ENCODE results near the gene PRKACB. TPM values are rescaled to one million over a fixed set of nuclear protein-coding genes. Genes with fewer than 3 reads are reported as not detected.

PRKACB gene
- total RNA-seq, 1 experiment from 2014 or later, result 135 TPM

GRCh38 chr1:84269306-84269705 lies 125.2 kb downstream of the PRKACB start:
- ChIA-PET POLR2A (no interaction called here), RAD21 (ENCODE audit: low non-redundant PET in 1 of 2, low total read pairs in 2 of 2, uncharacterized antibody in 2 of 2, unreplicated experiment in 2 of 2) (no interaction called here), CTCF (no interaction called here)
- Histone ChIP-seq H3K9me2 (ENCODE audit: insufficient read depth) (no peaks in the 10 kb centered on the region), H3K4me3 (replicated peaks in 1 of 2; ENCODE audit: low read depth in 1 of 2, low read length in 2 of 2) (no peak overlapping the region), H3K9me3 (ENCODE audit: control insufficient read depth in 1 of 2, insufficient read depth in 1 of 2, low read depth in 1 of 2, low read length in 2 of 2) (no peaks in the 10 kb centered on the region), H3K27ac (ENCODE audit: low read depth, low read length) (no peak overlapping the region; the same call in 1 of the 2 replicates), H3K27me3 (ENCODE audit: insufficient read depth, low read length) (no peaks in the 10 kb centered on the region), H3K9ac (ENCODE audit: low read length) (no peak overlapping the region), H3K36me3 (ENCODE audit: control insufficient read depth in 1 of 2, insufficient read depth in 2 of 2, low read length in 2 of 2) (no peaks in the 10 kb centered on the region), H3K79me2 (ENCODE audit: insufficient read depth, low read length) (no peaks in the 10 kb centered on the region), H4K20me1 (ENCODE audit: insufficient read depth) (no peaks in the 10 kb centered on the region), H3K4me1 (ENCODE audit: control insufficient read depth in 1 of 2, insufficient read depth in 2 of 2, low read length in 2 of 2) (peaks cover 46 to 48% of the 10 kb centered on the region in 2 experiments), H3K4me2 (ENCODE audit: low read length) (peak overlapping the region; percentile 12), H2AFZ (ENCODE audit: low read depth, low read length, poor library complexity, severe bottlenecking) (peak overlapping the region; percentile 74)
- ATAC-seq (no peak), DNase-seq (ENCODE audit: low read depth, low spot score) (no peak)
- intact Hi-C loops (cut with micrococcal nuclease), result no loop called here
- TF ChIP-seq ELF1 (IDR thresholded peaks at IDR 0.05; ENCODE audit: borderline replicate concordance, low read depth), result no peak
- TF ChIP-seq POLR2A (IDR thresholded peaks at IDR 0.05; ENCODE audit: borderline replicate concordance, extremely low read depth, insufficient read depth, insufficient read length), result no peak
- no peak for TF ChIP-seq SRF (IDR thresholded peaks at IDR 0.05; ENCODE audit: low read depth)
- TF ChIP-seq CTCF (IDR thresholded peaks at IDR 0.05 in 2 of 3, conservative IDR thresholded peaks at IDR 0.05 in 1 of 3; ENCODE audit: borderline replicate concordance in 1 of 3, insufficient read depth in 1 of 3, low read depth in 2 of 3, low read length in 2 of 3), result no peak
- no peak for TF ChIP-seq POLR2AphosphoS5 (IDR thresholded peaks at IDR 0.05; ENCODE audit: low read depth, low read length)
- TF ChIP-seq EZH2 (IDR thresholded peaks at IDR 0.05), result no peak
- TF ChIP-seq, protein P1, sequence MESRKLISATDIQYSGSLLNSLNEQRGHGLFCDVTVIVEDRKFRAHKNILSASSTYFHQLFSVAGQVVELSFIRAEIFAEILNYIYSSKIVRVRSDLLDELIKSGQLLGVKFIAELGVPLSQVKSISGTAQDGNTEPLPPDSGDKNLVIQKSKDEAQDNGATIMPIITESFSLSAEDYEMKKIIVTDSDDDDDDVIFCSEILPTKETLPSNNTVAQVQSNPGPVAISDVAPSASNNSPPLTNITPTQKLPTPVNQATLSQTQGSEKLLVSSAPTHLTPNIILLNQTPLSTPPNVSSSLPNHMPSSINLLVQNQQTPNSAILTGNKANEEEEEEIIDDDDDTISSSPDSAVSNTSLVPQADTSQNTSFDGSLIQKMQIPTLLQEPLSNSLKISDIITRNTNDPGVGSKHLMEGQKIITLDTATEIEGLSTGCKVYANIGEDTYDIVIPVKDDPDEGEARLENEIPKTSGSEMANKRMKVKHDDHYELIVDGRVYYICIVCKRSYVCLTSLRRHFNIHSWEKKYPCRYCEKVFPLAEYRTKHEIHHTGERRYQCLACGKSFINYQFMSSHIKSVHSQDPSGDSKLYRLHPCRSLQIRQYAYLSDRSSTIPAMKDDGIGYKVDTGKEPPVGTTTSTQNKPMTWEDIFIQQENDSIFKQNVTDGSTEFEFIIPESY (IDR thresholded peaks at IDR 0.05; ENCODE audit: extremely low read depth, insufficient replicate concordance, low read length), result no peak
- TF ChIP-seq SIN3A (IDR thresholded peaks at IDR 0.05; ENCODE audit: low read depth), result no peak
- no peak for TF ChIP-seq EGR1 (IDR thresholded peaks at IDR 0.05; ENCODE audit: low read depth)
- TF ChIP-seq SP1 (IDR thresholded peaks at IDR 0.05; ENCODE audit: low read depth), result no peak
- TF ChIP-seq FOSL1 (IDR thresholded peaks at IDR 0.05; ENCODE audit: low read depth), result no peak
- no peak for TF ChIP-seq CEBPB (IDR thresholded peaks at IDR 0.05; ENCODE audit: low read depth)
- TF ChIP-seq, protein P2, sequence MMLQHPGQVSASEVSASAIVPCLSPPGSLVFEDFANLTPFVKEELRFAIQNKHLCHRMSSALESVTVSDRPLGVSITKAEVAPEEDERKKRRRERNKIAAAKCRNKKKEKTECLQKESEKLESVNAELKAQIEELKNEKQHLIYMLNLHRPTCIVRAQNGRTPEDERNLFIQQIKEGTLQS (IDR thresholded peaks at IDR 0.05), result no peak
- TF ChIP-seq ZFX (IDR thresholded peaks at IDR 0.05), result no peak
- TF ChIP-seq MAX (IDR thresholded peaks at IDR 0.05), result no peak
- no peak for TF ChIP-seq ZNF274 (IDR thresholded peaks at IDR 0.05; ENCODE audit: low read depth, low read length)
- TF ChIP-seq, protein P3, sequence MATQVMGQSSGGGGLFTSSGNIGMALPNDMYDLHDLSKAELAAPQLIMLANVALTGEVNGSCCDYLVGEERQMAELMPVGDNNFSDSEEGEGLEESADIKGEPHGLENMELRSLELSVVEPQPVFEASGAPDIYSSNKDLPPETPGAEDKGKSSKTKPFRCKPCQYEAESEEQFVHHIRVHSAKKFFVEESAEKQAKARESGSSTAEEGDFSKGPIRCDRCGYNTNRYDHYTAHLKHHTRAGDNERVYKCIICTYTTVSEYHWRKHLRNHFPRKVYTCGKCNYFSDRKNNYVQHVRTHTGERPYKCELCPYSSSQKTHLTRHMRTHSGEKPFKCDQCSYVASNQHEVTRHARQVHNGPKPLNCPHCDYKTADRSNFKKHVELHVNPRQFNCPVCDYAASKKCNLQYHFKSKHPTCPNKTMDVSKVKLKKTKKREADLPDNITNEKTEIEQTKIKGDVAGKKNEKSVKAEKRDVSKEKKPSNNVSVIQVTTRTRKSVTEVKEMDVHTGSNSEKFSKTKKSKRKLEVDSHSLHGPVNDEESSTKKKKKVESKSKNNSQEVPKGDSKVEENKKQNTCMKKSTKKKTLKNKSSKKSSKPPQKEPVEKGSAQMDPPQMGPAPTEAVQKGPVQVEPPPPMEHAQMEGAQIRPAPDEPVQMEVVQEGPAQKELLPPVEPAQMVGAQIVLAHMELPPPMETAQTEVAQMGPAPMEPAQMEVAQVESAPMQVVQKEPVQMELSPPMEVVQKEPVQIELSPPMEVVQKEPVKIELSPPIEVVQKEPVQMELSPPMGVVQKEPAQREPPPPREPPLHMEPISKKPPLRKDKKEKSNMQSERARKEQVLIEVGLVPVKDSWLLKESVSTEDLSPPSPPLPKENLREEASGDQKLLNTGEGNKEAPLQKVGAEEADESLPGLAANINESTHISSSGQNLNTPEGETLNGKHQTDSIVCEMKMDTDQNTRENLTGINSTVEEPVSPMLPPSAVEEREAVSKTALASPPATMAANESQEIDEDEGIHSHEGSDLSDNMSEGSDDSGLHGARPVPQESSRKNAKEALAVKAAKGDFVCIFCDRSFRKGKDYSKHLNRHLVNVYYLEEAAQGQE (IDR thresholded peaks at IDR 0.05; ENCODE audit: low read depth), result no peak
- no peak for TF ChIP-seq RAD21 (IDR thresholded peaks at IDR 0.05; ENCODE audit: low read depth)
- no peak for TF ChIP-seq CBX3 (IDR thresholded peaks at IDR 0.05; ENCODE audit: low read depth)
- TF ChIP-seq TCF7L2 (IDR thresholded peaks at IDR 0.05; ENCODE audit: borderline replicate concordance, extremely low read depth, insufficient read depth, insufficient read length), result no peak
- BruUV-seq (replicated peaks), result no TSS peak

All from HCT116 (cell line).